DMS153 treated with DMSO at 0.1 percent for 48 hours (cell line): ENCODE results near the gene STXBP4.

Experiments used
- DNase-seq: peaks from one replicate; lab custom pipeline; 2025; ENCODE audit not compliant: unreplicated experiment; lab: John Stamatoyannopoulos, UW

Gene STXBP4

GRCh38 chr17:55167024-55167725 is 198.6 kb downstream of the STXBP4 start:
- no peak for DNase-seq

- DNase-seq: no peak
Measured at GRCh38 chr17:55168958-55169687, 200.6 kb downstream of the STXBP4 start.

DNA sequence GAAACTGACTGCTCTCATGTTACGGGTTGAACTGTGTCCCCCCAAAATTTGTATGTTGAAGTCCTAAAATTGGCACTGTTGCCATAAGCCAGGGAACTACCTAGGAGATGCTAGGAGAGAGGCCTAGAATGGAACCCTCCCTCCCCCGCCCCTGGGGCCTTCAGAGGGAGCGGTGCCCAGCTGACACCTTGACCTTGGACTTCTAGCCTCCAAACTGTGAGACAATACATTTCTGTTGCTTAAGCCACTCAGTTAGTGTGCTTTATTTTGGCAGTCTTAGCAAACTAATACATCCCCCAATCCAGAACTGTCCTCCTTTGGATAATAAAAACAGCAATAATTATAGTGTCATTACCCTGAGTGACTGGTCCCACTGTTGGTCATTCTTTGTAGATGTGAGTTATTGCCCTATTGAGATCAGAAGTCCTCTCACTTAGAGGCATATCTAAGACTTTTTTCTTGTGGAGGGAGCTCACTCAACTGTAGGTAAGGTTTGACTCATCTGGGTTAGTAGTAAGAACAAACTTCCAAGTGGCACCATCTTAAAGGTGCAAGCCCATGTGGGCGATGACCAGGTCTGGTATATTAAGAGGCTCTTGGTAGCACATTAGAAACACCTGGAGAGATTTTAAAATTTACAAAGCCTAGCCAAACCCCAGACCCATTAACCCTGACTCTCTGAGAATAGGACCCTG is 203.2 kb downstream of the STXBP4 start:
- no peak for DNase-seq

DNA sequence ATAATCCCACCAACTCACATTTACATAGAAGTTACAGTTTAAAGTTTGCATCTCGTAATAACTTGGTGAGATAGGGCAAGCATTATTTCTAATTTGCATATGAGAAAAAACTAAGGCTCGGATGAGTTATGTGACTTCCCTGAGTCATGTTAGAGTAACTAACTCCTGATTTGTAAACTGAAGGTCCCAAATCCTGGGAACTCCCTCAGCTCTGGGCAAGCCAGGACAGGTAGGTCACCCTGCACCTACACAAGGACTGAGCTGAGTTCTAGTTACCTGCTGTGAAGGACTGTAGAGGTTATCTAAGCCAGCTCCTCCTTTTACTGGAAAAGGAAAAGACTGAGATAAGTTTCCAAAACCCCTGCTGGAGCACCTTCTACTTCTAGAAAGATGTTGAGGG is 204.0 kb downstream of the STXBP4 start:
- DNase-seq: no peak

DNA sequence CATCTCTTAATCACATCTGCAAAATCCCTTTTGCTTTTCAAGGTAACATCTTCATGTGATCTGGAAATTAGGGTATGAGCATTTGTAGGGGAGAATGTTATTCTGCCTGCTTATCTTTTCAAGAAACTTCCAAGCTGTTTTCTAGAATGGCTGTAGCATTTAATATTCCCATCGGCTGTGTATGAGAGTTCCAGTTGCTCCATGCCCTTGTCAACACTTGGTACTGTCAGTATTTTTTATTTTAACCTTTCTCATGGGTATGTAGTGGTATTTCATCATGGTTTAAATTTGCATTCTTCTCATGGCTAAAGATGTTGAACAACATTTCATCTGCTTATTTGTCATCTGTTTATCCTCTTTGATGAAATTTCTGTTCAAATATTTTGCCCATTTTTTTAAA is 205.6 kb downstream of the STXBP4 start:
- no peak for DNase-seq

DNA sequence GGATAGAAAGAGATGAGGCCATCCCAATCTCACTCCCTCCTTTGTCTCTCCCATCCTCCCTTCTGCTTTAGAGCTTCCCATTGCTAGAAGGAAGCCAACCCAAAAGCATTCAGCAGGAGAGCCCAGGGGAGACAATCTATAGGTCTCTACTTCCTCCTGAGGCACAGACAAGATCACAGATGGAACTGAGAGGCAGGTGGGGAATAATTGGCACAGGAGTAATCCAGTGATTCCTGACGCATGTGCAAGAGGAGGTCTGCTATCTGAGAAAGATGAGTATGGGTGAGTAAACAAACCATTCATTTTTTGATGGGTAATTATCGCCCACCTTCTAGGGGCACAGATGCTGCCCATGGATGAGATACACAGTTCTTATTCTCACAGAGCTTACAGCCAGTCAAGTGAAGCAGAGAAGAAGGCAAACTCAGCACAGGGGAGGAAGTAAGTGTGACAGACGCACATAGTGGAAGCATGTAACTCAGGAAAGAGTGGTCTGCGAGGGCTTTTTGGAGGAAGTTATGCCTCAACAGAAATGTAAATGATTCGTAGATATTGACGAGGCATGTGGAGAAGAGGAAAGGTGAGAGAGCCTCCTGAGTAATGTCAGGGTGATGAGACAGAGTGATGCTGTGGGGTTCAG is 207.3 kb downstream of the STXBP4 start:
- no peak for DNase-seq

DNA sequence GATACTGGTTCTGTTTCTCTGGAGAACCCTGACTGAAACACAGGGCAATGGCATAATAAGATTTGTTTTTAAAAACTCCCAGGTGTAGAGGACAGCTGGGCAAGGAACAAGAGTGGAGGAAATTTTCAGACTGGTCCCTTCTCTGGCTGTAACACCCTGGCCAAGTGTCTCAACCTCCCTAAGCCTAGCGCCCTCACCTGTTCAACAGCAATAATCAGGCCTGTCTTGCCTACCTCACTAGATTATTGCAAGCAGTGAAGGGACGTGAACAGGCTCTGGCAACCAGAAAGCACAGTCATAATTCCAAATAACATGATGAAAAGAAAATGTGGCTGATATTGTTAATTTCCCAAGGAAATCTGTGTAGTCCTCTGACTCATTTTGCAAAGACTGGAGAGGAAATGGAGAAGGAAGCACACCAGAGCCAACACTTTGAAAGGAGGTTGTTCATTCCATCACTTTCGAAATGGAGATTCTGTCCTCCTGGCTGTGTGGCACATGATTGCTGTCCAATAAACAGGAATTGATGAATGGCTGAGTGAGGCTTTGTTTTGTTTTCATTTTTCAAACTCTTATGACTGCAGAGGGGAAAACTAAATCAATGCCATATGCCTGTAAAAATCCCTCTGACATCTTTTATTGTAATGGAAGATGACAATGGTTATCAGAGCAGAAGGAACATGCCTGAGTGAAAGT is 208.7 kb downstream of the STXBP4 start:
- no peak for DNase-seq

DNA sequence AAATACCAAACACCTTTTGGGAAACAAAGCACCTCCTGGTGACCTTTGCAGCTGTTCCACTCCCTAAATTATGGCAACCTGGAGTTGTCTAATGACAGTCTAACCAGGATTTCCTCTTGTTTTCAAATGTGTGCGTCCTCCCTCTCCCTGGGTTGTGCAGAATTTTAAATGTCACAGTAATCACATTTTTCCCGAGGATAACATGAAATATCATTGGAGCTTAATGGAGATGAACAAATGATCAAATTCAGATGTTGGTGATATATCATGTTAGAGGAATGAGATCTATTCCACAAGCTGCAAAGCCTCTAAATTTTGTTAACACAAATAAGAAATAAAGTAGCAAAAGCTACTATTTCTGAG is 209.3 kb downstream of the STXBP4 start:
- no peak for DNase-seq

DNA sequence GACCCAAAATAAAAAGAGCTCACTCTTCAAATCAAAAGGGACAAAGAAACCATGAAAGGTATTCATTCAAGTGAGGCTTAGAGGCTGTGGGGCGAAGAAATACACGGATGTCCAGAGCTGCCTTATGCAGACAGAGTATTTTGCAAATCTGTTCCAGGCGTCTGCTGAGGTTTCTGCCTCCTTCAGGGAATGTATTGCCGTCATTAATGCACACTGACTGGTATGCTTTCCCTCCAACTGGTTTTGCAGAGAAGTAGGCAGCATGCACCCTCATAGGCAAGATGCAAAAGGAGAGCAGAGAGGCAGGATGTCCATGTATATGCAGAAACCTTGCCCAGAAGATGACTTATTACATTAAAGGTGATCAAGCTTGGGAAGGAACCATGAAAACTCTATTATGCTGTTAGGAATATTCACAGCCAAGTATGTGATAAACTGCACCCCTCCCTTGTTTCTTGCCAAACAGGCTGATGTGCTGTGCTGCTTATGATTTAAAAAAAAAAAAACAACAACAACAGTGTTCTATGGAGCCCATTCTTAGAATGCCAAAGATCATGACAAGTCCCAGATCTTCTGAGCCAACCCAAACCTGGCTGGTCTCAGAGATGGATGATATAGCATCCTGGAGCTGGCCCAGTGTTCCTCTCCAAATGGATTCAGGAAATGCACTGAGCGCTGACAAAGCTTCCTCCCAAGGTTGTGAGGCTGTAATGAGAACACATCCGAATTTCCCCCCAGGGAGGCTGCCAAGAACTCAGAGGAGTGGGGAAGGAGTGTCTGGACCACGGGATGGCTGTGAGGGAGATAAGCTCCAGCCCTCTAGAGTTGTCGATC is 218.6 kb downstream of the STXBP4 start:
- no peak for DNase-seq

GRCh38 chr17:55190748-55191147 is 222.2 kb downstream of the STXBP4 start:
- DNase-seq: no peak

DNA sequence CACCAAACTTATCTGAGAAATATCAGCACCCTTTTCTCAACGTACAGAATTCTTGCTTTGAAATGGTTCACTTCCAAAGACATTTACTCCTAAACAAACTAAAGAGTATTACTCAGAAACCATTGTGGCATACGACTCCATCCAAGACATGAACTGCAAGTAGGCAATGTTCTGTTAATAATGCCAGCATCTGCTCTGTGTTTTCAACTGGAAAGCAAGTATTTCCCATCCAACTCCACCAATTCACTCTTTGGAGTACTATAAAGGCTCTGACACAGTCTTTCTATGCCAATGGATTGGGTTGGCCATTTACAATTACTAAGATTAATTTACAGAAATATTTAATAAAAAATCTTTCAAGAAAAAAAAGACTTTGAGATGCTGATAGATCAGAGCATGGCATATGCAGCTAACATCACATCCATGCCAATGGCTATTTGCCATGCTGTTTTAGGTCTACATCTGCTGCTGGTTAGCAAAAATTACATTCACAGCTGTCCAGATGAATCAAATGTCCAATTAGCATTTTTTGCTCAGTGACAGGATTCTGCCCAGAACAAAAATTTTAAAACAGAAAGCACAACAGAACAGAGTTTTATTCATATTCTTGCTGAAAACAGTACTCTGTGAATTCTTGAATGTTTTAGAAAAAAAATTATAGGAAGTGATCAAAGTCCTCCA is 230.3 kb downstream of the STXBP4 start:
- DNase-seq: no peak

GRCh38 chr17:55200904-55201303 is 232.3 kb downstream of the STXBP4 start:
- DNase-seq: no peak

- DNase-seq: no peak
Measured at GRCh38 chr17:55201308-55201932, 232.9 kb downstream of the STXBP4 start.

DNA sequence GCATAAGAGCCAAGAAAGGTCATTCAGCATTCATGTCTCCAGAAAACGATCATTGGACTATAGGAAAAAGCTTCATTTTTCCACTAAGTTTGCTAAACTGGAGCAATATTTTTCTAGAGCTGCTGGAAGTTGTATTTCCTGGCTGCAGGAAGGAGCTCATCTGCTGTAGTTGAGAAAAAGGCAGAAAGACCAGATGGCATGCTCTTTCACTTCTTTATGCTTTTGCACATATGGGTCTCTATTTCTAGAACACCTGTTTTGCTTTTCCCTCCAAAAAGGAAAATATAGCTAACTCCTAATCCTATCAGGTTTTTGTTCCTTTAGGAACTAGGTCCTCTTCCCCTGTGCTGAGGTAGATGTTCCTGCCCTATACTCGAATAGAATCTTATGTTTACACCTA is 234.3 kb downstream of the STXBP4 start:
- DNase-seq: no peak

- no peak for DNase-seq
Measured at GRCh38 chr17:55208078-55208812, 239.7 kb downstream of the STXBP4 start.

GRCh38 chr17:55210292-55210691 is 241.7 kb downstream of the STXBP4 start:
- no peak for DNase-seq

GRCh38 chr17:55212880-55213279 is 244.3 kb downstream of the STXBP4 start:
- no peak for DNase-seq

DNA sequence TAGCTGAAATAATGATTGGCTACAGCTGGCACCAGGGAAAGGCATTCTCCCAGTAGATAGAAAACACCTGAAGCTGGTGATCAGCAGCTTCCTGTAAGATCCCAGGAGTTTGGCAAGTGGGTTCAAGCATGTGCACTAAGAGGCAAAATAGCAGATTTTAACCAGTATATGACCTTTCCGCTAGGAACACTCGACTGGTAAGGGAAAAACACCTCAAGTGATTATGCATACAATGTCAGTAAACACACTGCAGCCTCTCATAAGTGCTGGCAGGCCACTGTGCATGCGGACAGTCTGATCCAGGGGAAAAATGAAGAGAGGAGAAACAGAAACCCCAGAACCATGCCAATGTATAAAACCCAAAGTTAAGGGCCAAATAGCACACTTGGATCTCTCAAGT is 247.1 kb downstream of the STXBP4 start:
- DNase-seq: no peak

- no peak for DNase-seq
Measured at GRCh38 chr17:55216888-55217287, 248.3 kb downstream of the STXBP4 start.
